ENCODE measurements around the gene GDF2. TPM values are rescaled to one million over a fixed set of nuclear protein-coding genes. Genes with fewer than 3 reads are reported as not detected.

The GDF2 gene
- total and polyA plus RNA-seq, 2 experiments from 2014 or later = not detected

- TF ChIP-seq, protein P1, sequence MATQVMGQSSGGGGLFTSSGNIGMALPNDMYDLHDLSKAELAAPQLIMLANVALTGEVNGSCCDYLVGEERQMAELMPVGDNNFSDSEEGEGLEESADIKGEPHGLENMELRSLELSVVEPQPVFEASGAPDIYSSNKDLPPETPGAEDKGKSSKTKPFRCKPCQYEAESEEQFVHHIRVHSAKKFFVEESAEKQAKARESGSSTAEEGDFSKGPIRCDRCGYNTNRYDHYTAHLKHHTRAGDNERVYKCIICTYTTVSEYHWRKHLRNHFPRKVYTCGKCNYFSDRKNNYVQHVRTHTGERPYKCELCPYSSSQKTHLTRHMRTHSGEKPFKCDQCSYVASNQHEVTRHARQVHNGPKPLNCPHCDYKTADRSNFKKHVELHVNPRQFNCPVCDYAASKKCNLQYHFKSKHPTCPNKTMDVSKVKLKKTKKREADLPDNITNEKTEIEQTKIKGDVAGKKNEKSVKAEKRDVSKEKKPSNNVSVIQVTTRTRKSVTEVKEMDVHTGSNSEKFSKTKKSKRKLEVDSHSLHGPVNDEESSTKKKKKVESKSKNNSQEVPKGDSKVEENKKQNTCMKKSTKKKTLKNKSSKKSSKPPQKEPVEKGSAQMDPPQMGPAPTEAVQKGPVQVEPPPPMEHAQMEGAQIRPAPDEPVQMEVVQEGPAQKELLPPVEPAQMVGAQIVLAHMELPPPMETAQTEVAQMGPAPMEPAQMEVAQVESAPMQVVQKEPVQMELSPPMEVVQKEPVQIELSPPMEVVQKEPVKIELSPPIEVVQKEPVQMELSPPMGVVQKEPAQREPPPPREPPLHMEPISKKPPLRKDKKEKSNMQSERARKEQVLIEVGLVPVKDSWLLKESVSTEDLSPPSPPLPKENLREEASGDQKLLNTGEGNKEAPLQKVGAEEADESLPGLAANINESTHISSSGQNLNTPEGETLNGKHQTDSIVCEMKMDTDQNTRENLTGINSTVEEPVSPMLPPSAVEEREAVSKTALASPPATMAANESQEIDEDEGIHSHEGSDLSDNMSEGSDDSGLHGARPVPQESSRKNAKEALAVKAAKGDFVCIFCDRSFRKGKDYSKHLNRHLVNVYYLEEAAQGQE (IDR thresholded peaks at IDR 0.05; ENCODE audit: unreplicated experiment) = no peak
- no peak for TF ChIP-seq POLR2AphosphoS5 (IDR thresholded peaks at IDR 0.05; ENCODE audit: low read depth)
- TF ChIP-seq NANOG (IDR thresholded peaks at IDR 0.05; ENCODE audit: borderline replicate concordance) = no peak
These were observed 28.2 kb upstream of the GDF2 start (continued) for GRCh38 chr10:47294057-47294456.

DNA sequence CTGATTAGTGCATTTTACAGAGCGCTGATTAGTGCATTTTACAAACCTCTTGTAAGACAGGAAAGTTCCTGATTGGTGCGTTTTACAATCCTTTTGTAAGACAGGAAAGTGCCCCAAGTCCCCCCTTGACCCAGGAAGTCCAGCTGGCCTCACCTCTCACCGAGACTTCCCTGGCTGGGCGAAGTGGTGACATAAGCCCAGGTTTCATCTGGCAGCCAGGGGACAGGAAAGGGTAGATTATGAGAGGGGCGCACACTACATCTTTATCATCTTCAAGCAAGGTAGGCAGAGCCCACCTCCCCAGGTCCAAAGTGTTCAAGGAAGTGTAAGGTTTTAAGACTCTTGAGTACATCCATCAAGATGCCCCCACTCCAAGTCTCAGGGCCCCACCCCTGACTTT, 27.8 kb upstream of the GDF2 start:
- Histone ChIP-seq H3K27me3 (ENCODE audit: insufficient read depth) (peaks cover 10% of the 10 kb centered on the region), H3K4me2 (no peak overlapping the region), H3K27ac (ENCODE audit: low read depth) (no peak overlapping the region), H3K4me1 (ENCODE audit: insufficient read depth) (peaks cover 2% of the 10 kb centered on the region; the same call in 1 of the 2 replicates), H3K4me3 (no peak overlapping the region), H3K79me2 (replicated peaks; ENCODE audit: insufficient read depth) (no peaks in the 10 kb centered on the region), H3K36me3 (ENCODE audit: insufficient read depth) (no peaks in the 10 kb centered on the region), H3F3A (replicated peaks; ENCODE audit: low read depth) (no peaks in the 10 kb centered on the region), H4K20me1 (replicated peaks; ENCODE audit: insufficient read depth) (no peaks in the 10 kb centered on the region), H2AFZ (no peak overlapping the region), H3K9me2 (ENCODE audit: insufficient read depth) (peaks cover 4% of the 10 kb centered on the region; the same call in 1 of the 2 replicates)
- Mint-ChIP-seq H3K27ac (no peak overlapping the region), H3K4me1 (peaks cover 18% of the 10 kb centered on the region), H3K27me3 (ENCODE audit: insufficient read depth, low read depth, poor library complexity) (peaks cover 11% of the 10 kb centered on the region), H3K9me3 (no peaks in the 10 kb centered on the region), H3K36me3 (ENCODE audit: low read depth) (no peaks in the 10 kb centered on the region), H3K4me3 (no peak overlapping the region)
- DNase-seq (ENCODE audit: low spot score) (no peak), ATAC-seq (no peak)
- TF ChIP-seq, protein P1 (IDR thresholded peaks at IDR 0.05; ENCODE audit: unreplicated experiment) = no peak
- no peak for TF ChIP-seq CREB1 (CRISPR knock-in tag; IDR thresholded peaks at IDR 0.05; ENCODE audit: low read depth)
- no peak for TF ChIP-seq ZNF331 (CRISPR knock-in tag; IDR thresholded peaks at IDR 0.05; ENCODE audit: low read depth)
- TF ChIP-seq, protein P2, sequence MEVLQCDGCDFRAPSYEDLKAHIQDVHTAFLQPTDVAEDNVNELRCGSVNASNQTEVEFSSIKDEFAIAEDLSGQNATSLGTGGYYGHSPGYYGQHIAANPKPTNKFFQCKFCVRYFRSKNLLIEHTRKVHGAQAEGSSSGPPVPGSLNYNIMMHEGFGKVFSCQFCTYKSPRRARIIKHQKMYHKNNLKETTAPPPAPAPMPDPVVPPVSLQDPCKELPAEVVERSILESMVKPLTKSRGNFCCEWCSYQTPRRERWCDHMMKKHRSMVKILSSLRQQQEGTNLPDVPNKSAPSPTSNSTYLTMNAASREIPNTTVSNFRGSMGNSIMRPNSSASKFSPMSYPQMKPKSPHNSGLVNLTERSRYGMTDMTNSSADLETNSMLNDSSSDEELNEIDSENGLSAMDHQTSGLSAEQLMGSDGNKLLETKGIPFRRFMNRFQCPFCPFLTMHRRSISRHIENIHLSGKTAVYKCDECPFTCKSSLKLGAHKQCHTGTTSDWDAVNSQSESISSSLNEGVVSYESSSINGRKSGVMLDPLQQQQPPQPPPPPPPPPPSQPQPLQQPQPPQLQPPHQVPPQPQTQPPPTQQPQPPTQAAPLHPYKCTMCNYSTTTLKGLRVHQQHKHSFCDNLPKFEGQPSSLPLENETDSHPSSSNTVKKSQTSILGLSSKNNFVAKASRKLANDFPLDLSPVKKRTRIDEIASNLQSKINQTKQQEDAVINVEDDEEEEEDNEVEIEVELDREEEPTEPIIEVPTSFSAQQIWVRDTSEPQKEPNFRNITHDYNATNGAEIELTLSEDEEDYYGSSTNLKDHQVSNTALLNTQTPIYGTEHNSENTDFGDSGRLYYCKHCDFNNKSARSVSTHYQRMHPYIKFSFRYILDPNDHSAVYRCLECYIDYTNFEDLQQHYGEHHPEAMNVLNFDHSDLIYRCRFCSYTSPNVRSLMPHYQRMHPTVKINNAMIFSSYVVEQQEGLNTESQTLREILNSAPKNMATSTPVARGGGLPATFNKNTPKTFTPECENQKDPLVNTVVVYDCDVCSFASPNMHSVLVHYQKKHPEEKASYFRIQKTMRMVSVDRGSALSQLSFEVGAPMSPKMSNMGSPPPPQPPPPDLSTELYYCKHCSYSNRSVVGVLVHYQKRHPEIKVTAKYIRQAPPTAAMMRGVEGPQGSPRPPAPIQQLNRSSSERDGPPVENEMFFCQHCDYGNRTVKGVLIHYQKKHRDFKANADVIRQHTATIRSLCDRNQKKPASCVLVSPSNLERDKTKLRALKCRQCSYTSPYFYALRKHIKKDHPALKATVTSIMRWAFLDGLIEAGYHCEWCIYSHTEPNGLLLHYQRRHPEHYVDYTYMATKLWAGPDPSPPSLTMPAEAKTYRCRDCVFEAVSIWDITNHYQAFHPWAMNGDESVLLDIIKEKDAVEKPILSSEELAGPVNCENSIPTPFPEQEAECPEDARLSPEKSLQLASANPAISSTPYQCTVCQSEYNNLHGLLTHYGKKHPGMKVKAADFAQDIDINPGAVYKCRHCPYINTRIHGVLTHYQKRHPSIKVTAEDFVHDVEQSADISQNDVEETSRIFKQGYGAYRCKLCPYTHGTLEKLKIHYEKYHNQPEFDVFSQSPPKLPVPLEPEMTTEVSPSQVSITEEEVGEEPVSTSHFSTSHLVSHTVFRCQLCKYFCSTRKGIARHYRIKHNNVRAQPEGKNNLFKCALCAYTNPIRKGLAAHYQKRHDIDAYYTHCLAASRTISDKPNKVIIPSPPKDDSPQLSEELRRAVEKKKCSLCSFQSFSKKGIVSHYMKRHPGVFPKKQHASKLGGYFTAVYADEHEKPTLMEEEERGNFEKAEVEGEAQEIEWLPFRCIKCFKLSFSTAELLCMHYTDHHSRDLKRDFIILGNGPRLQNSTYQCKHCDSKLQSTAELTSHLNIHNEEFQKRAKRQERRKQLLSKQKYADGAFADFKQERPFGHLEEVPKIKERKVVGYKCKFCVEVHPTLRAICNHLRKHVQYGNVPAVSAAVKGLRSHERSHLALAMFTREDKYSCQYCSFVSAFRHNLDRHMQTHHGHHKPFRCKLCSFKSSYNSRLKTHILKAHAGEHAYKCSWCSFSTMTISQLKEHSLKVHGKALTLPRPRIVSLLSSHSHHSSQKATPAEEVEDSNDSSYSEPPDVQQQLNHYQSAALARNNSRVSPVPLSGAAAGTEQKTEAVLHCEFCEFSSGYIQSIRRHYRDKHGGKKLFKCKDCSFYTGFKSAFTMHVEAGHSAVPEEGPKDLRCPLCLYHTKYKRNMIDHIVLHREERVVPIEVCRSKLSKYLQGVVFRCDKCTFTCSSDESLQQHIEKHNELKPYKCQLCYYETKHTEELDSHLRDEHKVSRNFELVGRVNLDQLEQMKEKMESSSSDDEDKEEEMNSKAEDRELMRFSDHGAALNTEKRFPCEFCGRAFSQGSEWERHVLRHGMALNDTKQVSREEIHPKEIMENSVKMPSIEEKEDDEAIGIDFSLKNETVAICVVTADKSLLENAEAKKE (CRISPR knock-in tag; IDR thresholded peaks at IDR 0.05) = no peak
- TF ChIP-seq POLR2AphosphoS5 (IDR thresholded peaks at IDR 0.05; ENCODE audit: low read depth) = no peak
- no peak for TF ChIP-seq ZNF114 (CRISPR knock-in tag; IDR thresholded peaks at IDR 0.05)
- TF ChIP-seq, protein P3, sequence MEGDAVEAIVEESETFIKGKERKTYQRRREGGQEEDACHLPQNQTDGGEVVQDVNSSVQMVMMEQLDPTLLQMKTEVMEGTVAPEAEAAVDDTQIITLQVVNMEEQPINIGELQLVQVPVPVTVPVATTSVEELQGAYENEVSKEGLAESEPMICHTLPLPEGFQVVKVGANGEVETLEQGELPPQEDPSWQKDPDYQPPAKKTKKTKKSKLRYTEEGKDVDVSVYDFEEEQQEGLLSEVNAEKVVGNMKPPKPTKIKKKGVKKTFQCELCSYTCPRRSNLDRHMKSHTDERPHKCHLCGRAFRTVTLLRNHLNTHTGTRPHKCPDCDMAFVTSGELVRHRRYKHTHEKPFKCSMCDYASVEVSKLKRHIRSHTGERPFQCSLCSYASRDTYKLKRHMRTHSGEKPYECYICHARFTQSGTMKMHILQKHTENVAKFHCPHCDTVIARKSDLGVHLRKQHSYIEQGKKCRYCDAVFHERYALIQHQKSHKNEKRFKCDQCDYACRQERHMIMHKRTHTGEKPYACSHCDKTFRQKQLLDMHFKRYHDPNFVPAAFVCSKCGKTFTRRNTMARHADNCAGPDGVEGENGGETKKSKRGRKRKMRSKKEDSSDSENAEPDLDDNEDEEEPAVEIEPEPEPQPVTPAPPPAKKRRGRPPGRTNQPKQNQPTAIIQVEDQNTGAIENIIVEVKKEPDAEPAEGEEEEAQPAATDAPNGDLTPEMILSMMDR (conservative IDR thresholded peaks at IDR 0.05; ENCODE audit: low read depth in 2 of 2) = no peak
- no peak for TF ChIP-seq EZH2phosphoT487 (IDR thresholded peaks at IDR 0.05; ENCODE audit: unreplicated experiment)
- TF ChIP-seq JUNB (IDR thresholded peaks at IDR 0.05; ENCODE audit: unreplicated experiment) = no peak
- TF ChIP-seq NANOG (IDR thresholded peaks at IDR 0.05; ENCODE audit: borderline replicate concordance) = no peak

Data from GM23338 (cell line).